SK-N-MC (cell line): ENCODE measurements around the gene LHFPL6.

Experiments used
- EZH2 ChIP-seq: fragments of 200-600 bp; sonication (generic); IDR thresholded peaks from one replicate; pipeline ENCODE4 v1.6.1; 2017; ENCODE audit warnings: antibody characterized with exemption
- POLR2AphosphoS5 ChIP-seq: IDR thresholded peaks from 2 replicates; pipeline ENCODE4 v1.6.1; 2012; ENCODE audit warnings: mild to moderate bottlenecking, low read depth, low read length, borderline replicate concordance

DNA sequence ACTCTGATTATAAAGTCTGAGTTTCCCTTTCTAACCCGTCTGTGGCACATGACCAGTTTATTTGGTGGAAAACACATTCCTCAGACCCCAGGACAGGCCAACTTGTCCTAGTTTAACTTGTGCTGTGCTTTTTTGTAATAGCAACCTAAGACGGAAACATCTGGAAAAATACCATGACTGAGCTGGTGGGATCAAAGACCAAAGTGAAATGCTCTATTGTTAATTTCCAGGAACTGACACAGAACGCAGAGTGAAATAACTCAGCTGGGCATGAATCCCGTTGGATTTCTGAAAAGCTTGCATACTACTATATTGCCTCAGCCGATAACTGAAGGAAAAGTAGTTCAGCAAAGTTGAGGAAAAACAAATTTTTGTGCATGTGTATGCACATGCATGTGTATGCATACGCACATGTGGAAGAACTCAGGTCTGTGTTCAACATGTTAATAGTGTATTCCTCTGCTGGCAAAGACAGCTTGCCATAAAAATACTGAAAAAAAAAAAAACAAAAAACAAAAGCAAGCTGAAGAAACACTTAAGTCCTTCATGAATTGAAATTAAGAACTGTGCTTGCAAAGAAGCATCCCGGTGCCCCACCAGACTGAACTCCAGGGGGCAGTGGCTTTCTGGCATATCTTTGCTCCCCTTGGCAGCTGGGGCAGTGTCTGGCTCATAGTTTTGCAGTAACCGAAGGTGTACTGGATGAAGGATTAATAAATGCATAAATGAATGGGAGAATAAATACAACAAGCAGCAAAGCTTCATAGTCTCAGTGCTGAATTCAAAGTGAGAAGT is 187.8 kb downstream of the LHFPL6 start:
- no peak for TF ChIP-seq POLR2AphosphoS5
- TF ChIP-seq EZH2, result no peak
